ENCODE data around the gene DNAJB7. TPM values are rescaled to one million over a fixed set of nuclear protein-coding genes. Genes with fewer than 3 reads are reported as not detected.

DNAJB7 gene
- not detected in 2 replicates for total RNA-seq

GRCh38 chr22:40862013-40862412 lies at the start of gene DNAJB7:
DNAJB7 (minus strand) TSS chr22:40862113; CDS start chr22:40861994, 119 bp downstream.

GRCh38 chr22:40856513-40857308 lies 5.2 kb downstream of the DNAJB7 start, which contains the start of the genes ST13 and XPNPEP3:
ST13 (minus strand) TSS chr22:40856639; CDS start chr22:40856540, 99 bp downstream.
XPNPEP3 (plus strand) TSS chr22:40857148; CDS start chr22:40857182, 34 bp downstream.

GRCh38 chr22:40818747-40819598 lies 42.9 kb downstream of the DNAJB7 start, which contains the start of gene SLC25A17:
SLC25A17 (minus strand) TSS chr22:40819346; CDS start chr22:40819248, 98 bp downstream.

Other genes starting within 250 kb of the DNAJB7 start
- gene MRTFA, start 225.4 kb downstream of the DNAJB7 start, total RNA-seq = 57.4 and 59.8 TPM in 2 replicates
- 0.33 and 0.89 TPM in 2 replicates for gene MCHR1, start 182.6 kb downstream of the DNAJB7 start, total RNA-seq
- gene SLC25A17, start 42.8 kb downstream of the DNAJB7 start, total RNA-seq = 12.8 and 23.3 TPM in 2 replicates
- gene ST13, start 5.5 kb downstream of the DNAJB7 start, total RNA-seq = 65.5 and 99.9 TPM in 2 replicates
- gene XPNPEP3, start 5.0 kb downstream of the DNAJB7 start, total RNA-seq = 6.5 and 12.4 TPM in 2 replicates
- gene RBX1, start 89.3 kb upstream of the DNAJB7 start, total RNA-seq = 58.1 and 86.2 TPM in 2 replicates
- gene EP300, start 230.5 kb upstream of the DNAJB7 start, total RNA-seq = 30.1 and 74.3 TPM in 2 replicates